SK-N-SH (cell line): ENCODE measurements around the gene P2RY13. TPM values are rescaled to one million over a fixed set of nuclear protein-coding genes. Genes with fewer than 3 reads are reported as not detected.

Source experiments
- CTCF ChIA-PET: fragments of 300-600, 350-600 bp; formaldehyde crosslinking; extraction: SDS; loops from one replicate; lab custom pipeline; 2021; lab: Yijun Ruan, JAX
- POLR2A ChIA-PET: fragments of 350-600 bp; sonication (Branson Sonifier 250); formaldehyde crosslinking; extraction: SDS; loops from one replicate; lab custom pipeline; 2020; ENCODE audit warnings: antibody characterized with exemption, inconsistent platforms; lab: Yijun Ruan, JAX
- DNase-seq: peaks from one replicate; pipeline ENCODE4 v3.0.0; 2012
- H2AFZ ChIP-seq: fragments of 200-600 bp; sonication (generic); 2 replicates; pipeline ENCODE4 v1.8.1; 2016; ENCODE audit warnings: antibody characterized with exemption, mild to moderate bottlenecking, low read depth
- H3F3A ChIP-seq: fragments of 200-600 bp; sonication (generic); replicated peaks from 2 replicates; pipeline ENCODE3; 2016; ENCODE audit warnings: antibody characterized with exemption, mild to moderate bottlenecking; ENCODE audit not compliant: insufficient read depth
- H3K27ac ChIP-seq, 2 experiments: fragments of 200-500 bp in 1 of 2; fragments of 200-600 bp in 1 of 2; sonication (Bioruptor generic) in 1 of 2; sonication (generic), shearing (Covaris generic) in 1 of 2; 2 replicates each; pipeline versions ENCODE4 v1.5.1 to v1.6.1; 2014 to 2016; ENCODE audit warnings: low read depth in 2 of 2, inconsistent platforms in 1 of 2, low read length in 1 of 2, mild to moderate bottlenecking in 1 of 2, mixed read lengths in 1 of 2
- H3K27me3 ChIP-seq: fragments of 200-600 bp; sonication (generic), shearing (Covaris generic); 2 replicates; pipeline ENCODE4 v1.6.1; 2016; ENCODE audit warnings: mixed run types; ENCODE audit not compliant: insufficient read depth
- H3K36me3 ChIP-seq, 2 experiments: fragments of 200-500 bp in 1 of 2; fragments of 200-600 bp in 1 of 2; sonication (Bioruptor generic) in 1 of 2; sonication (generic) in 1 of 2; replicated peaks in 1 of 2; 2 replicates each; pipeline versions ENCODE3 to v1.5.1; 2014 to 2016; ENCODE audit warnings: low read length in 1 of 2, mild to moderate bottlenecking in 1 of 2; ENCODE audit not compliant: insufficient read depth in 2 of 2, control insufficient read depth in 1 of 2
- H3K4me1 ChIP-seq, 2 experiments: fragments of 200-500 bp in 1 of 2; fragments of 200-600 bp in 1 of 2; sonication (Bioruptor generic) in 1 of 2; sonication (generic), shearing (Covaris generic) in 1 of 2; 2 replicates each; pipeline versions ENCODE4 v1.5.1 to v1.6.1; 2014 to 2016; ENCODE audit warnings: low read depth in 1 of 2, low read length in 1 of 2, mixed run types in 1 of 2; ENCODE audit not compliant: insufficient read depth in 2 of 2, control insufficient read depth in 1 of 2
- H3K4me2 ChIP-seq: fragments of 200-600 bp; sonication (generic), shearing (Covaris generic); 2 replicates; pipeline ENCODE4 v1.6.1; 2017; ENCODE audit warnings: mixed run types
- H3K4me3 ChIP-seq, 2 experiments: fragments of 200-500 bp in 1 of 2; fragments of 200-600 bp in 1 of 2; sonication (Bioruptor generic) in 1 of 2; sonication (generic), shearing (Covaris generic) in 1 of 2; 2 replicates each; pipeline versions ENCODE4 v1.5.1 to v1.8.1; 2014 to 2016; ENCODE audit warnings: low read depth in 2 of 2, inconsistent platforms in 1 of 2, low read length in 1 of 2, mild to moderate bottlenecking in 1 of 2, mixed read lengths in 1 of 2, moderate library complexity in 1 of 2
- H3K79me2 ChIP-seq: fragments of 200-600 bp; sonication (generic); 2 replicates; pipeline ENCODE4 v1.8.1; 2017; ENCODE audit warnings: mild to moderate bottlenecking; ENCODE audit not compliant: insufficient read depth
- H3K9ac ChIP-seq: fragments of 200-600 bp; sonication (generic); 2 replicates; pipeline ENCODE4 v1.6.1; 2017; ENCODE audit warnings: mixed run types
- H3K9me2 ChIP-seq: fragments of 200-600 bp; sonication (generic); 2 replicates; pipeline ENCODE4 v1.6.1; 2017; ENCODE audit warnings: mixed run types
- H3K9me3 ChIP-seq: fragments of 200-600 bp; sonication (generic); 2 replicates; pipeline ENCODE4 v1.6.1; 2017; ENCODE audit warnings: mixed run types, mild to moderate bottlenecking, moderate library complexity
- H4K20me1 ChIP-seq: fragments of 200-600 bp; sonication (generic); 2 replicates; pipeline ENCODE4 v1.6.1; 2017; ENCODE audit warnings: mild to moderate bottlenecking, mixed run types; ENCODE audit not compliant: insufficient read depth
- CHD2 ChIP-seq: fragments of 150-350 bp; IDR thresholded peaks from 2 replicates; pipeline ENCODE4 v1.6.1; 2018; ENCODE audit warnings: low read length; ENCODE audit not compliant: partially characterized antibody
- CTCF ChIP-seq: fragments of 200-600 bp; sonication (generic); IDR thresholded peaks from 2 replicates; pipeline ENCODE4 v1.6.1; 2017; ENCODE audit warnings: antibody characterized with exemption, mild to moderate bottlenecking, moderate library complexity
- EZH2phosphoT487 ChIP-seq: fragments of 200-600 bp; sonication (generic); IDR thresholded peaks from 2 replicates; pipeline ENCODE4 v1.6.1; 2017; ENCODE audit warnings: low read depth, mixed run types, mild to moderate bottlenecking, antibody characterized with exemption, moderate library complexity, borderline replicate concordance
- FOXJ3 ChIP-seq: sonication (generic); formaldehyde crosslinking; IDR thresholded peaks from 2 replicates; pipeline ENCODE4 v1.5.1; 2020; ENCODE audit warnings: mild to moderate bottlenecking, missing genetic modification reagents
- FOXM1 ChIP-seq: IDR thresholded peaks from 2 replicates; pipeline ENCODE4 v1.4.0; 2012; ENCODE audit warnings: low read depth, mild to moderate bottlenecking
- GATA2 ChIP-seq: sonication (generic); formaldehyde crosslinking; IDR thresholded peaks from 2 replicates; pipeline ENCODE4 v1.5.0; 2020; ENCODE audit warnings: mild to moderate bottlenecking, missing genetic modification reagents
- MEF2A ChIP-seq: IDR thresholded peaks from 2 replicates; pipeline ENCODE4 v1.4.0; 2012; ENCODE audit warnings: low read depth, borderline replicate concordance
- MXI1 ChIP-seq: IDR thresholded peaks from 2 replicates; pipeline ENCODE4 v1.6.1; 2012; ENCODE audit warnings: mild to moderate bottlenecking, low read depth, low read length, improper control_type of control experiment
- RAD21 ChIP-seq: IDR thresholded peaks from 2 replicates; pipeline ENCODE4 v1.6.1; 2012; ENCODE audit warnings: mild to moderate bottlenecking, low read length
- RCOR1 ChIP-seq: fragments of 150-350 bp; IDR thresholded peaks from 2 replicates; pipeline ENCODE4 v1.6.1; 2017; ENCODE audit warnings: antibody characterized with exemption, low read length
- RFX5 ChIP-seq: IDR thresholded peaks from 2 replicates; pipeline ENCODE4 v1.6.1; 2012; ENCODE audit warnings: mild to moderate bottlenecking, improper control_type of control experiment, low read length
- RXRA ChIP-seq: IDR thresholded peaks from 2 replicates; pipeline ENCODE4 v1.4.0; 2012; ENCODE audit warnings: low read depth, mild to moderate bottlenecking, borderline replicate concordance
- SIN3A ChIP-seq: IDR thresholded peaks from 2 replicates; pipeline ENCODE4 v1.6.1; 2012; ENCODE audit warnings: low read depth, mild to moderate bottlenecking, low read length, moderate library complexity, borderline replicate concordance
- SMC3 ChIP-seq: IDR thresholded peaks from 2 replicates; pipeline ENCODE4 v1.6.1; 2012; ENCODE audit warnings: low read depth, low read length, improper control_type of control experiment
- TAF1 ChIP-seq: IDR thresholded peaks from 2 replicates; pipeline ENCODE4 v1.6.1; 2012; ENCODE audit warnings: low read depth, mild to moderate bottlenecking, low read length, moderate library complexity, borderline replicate concordance
- TCF12 ChIP-seq: IDR thresholded peaks from 2 replicates; pipeline ENCODE4 v1.4.0; 2012
- WGBS: methylation state at CpG from one replicate; pipeline ENCODE4 v1.1.6; 2017; ENCODE audit warnings: low lambda C conversion rate; 5-methylcytosine and 5-hydroxymethylcytosine counted together
- polyA plus RNA-seq, 3 experiments: library from polyadenylated mRNA; depleted of rRNA; stranded (reverse); fragments of >200 nt; gene quantifications; 2 replicates each; pipeline ENCODE4 v1.2.3, GENCODE V29; 2012
- TF ChIP-seq, protein P1 (sequence below): IDR thresholded peaks from 2 replicates; pipeline ENCODE4 v1.4.0; 2012; ENCODE audit warnings: low read depth

P2RY13 gene
- polyA plus RNA-seq, 1 of the 3 experiments (the other 2 are of a cell fraction) = not detected

DNA sequence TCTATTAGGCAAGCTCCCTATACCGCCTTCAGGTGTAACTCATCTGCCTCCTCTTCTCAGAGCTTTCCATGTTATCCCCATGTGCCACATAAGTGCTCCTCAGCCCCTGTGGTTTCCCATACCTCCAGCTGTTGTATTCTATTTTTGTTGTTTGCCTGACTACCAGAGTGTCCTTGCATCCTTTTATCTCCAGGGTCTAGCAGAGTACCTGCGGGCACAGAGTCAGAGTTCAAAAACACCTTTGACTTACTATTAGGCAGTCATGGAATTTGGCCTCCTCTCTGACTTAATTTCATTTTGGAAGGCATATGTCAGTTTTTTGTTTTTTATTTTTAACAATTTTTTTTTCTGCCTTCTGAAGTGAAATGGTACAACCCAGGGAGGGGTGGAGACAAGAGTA is 19.8 kb downstream of the P2RY13 start:
- H3K4me1 ChIP-seq = peaks cover 0 to 13% of the 10 kb centered on the region in 2 experiments; a peak in 2 of 4 replicates
- no peak overlapping the region for H3K9ac ChIP-seq
- peaks cover 18% of the 10 kb centered on the region for H3F3A ChIP-seq
- no peaks in the 10 kb centered on the region for H3K79me2 ChIP-seq
- H3K27me3 ChIP-seq = no peaks in the 10 kb centered on the region
- H4K20me1 ChIP-seq = no peaks in the 10 kb centered on the region
- TF ChIP-seq, protein P1, sequence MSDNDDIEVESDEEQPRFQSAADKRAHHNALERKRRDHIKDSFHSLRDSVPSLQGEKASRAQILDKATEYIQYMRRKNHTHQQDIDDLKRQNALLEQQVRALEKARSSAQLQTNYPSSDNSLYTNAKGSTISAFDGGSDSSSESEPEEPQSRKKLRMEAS = no peak
- TF ChIP-seq RAD21 (no peak), SMC3 (no peak), MXI1 (no peak), SIN3A (no peak), FOXJ3 (CRISPR knock-in tag) (no peak), EZH2phosphoT487 (no peak), TAF1 (no peak), GATA2 (no peak), FOXM1 (no peak), RXRA (no peak), RFX5 (no peak), RCOR1 (no peak), CHD2 (no peak), MEF2A (no peak), CTCF (no peak), TCF12 (no peak)
- no peak overlapping the region for H2AFZ ChIP-seq
- CTCF ChIA-PET = interaction anchor here (1.1 kb wide), 1 partner anchor 141 kb away, joined by 3 read pairs; no protein-coding TSS in a partner anchor
- H3K9me2 ChIP-seq = no peaks in the 10 kb centered on the region
- no peak overlapping the region for H3K4me3 ChIP-seq
- WGBS = 88% methylated on average over 2 of the region's 2 CpGs
- no peaks in the 10 kb centered on the region for H3K9me3 ChIP-seq
- H3K36me3 ChIP-seq = no peaks in the 10 kb centered on the region
- H3K27ac ChIP-seq = no peak overlapping the region
- no peak overlapping the region for H3K4me2 ChIP-seq
- POLR2A ChIA-PET = no interaction called here
- no peak for DNase-seq
